Activated CD8-positive, alpha-beta memory T cell treated with anti-CD3 and anti-CD28 coated beads, Interleukin-2, amount 50 U/mL, for 24 hours (primary cell): Measurements from ENCODE around the gene PSTPIP1.

Experiments
- DNase-seq: peaks from one replicate; pipeline ENCODE4 v3.0.0-alpha.2; 2020; ENCODE audit errors: extremely low read depth

Gene PSTPIP1

GRCh38 chr15:76978522-76979330 lies 16.2 kb upstream of the PSTPIP1 start:
- DNase-seq, result no peak

DNA sequence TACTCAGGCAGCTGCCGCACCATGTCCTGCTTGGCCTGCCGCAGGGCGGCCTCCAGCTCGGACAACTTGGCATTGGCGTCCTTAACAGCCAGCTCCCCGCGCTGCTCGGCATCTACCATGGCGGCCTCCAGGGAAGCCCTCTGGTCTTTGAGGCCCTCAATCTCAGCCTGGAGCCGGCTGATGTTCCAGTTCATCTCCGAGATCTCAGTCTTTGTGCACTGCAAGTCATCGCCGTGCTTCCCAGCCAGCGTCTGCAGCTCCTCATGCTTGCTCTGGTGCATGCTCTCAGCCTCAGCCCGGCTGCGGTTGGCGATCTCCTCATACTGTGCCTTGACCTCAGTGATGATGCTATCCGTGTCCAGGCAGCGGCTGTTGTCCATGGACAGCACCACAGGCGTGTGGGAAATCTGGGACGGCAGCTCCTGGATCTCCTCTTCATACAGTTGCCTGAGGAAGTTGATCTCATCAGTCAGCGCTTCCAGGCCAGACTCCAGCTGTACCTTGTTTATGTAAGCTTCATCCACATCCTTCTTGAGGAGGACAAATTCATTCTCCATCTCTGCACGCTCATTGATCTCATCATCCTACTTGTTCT lies 15.5 kb upstream of the PSTPIP1 start:
- no peak for DNase-seq

DNA sequence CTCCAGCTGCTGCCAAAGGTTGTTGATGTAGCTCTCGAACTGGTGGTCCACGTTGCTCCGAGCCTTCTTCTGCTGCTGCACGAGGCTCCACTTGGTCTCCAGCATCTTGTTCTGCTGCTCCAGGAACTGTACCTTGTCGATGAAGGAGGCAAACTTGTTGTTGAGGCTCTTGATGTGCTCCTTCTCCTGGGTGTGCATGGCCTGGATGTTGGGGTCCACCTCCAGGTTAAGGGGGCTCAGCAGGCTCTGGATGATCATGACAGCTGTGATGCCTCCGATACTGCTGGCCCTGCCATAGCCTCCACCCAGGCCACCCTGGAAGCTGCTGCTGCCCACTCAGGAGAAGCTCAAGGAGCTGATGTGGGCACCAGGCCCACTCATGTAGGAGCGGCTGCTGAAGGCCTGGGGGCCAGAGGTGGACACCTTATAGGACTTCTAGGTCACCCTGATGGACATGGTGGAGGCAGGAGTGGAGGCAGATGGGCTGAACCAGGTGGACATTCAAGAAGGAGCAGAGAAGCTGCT lies 14.9 kb upstream of the PSTPIP1 start:
- no peak for DNase-seq

- no peak for DNase-seq
Observed at GRCh38 chr15:76982356-76982755, 12.6 kb upstream of the PSTPIP1 start.

DNA sequence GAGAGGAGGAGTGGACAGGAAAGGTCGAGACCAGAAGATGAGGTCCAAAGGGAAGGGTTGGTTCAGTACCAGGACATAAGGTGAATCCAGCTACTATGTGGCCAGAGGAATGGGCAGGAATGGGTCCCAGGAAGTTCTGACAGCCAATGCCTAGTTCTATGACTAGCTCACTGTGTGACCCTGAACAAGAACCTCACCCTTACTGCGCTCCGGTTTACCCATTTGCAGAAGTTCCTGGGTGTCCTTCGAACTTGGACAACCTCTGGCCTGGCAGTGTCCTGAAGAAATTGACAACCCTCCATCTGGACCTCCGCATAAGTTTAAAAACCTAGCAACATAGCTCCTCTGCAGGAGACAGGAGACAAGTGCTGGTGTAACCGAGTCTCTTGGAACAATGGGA lies 12.2 kb upstream of the PSTPIP1 start:
- DNase-seq, result no peak

DNA sequence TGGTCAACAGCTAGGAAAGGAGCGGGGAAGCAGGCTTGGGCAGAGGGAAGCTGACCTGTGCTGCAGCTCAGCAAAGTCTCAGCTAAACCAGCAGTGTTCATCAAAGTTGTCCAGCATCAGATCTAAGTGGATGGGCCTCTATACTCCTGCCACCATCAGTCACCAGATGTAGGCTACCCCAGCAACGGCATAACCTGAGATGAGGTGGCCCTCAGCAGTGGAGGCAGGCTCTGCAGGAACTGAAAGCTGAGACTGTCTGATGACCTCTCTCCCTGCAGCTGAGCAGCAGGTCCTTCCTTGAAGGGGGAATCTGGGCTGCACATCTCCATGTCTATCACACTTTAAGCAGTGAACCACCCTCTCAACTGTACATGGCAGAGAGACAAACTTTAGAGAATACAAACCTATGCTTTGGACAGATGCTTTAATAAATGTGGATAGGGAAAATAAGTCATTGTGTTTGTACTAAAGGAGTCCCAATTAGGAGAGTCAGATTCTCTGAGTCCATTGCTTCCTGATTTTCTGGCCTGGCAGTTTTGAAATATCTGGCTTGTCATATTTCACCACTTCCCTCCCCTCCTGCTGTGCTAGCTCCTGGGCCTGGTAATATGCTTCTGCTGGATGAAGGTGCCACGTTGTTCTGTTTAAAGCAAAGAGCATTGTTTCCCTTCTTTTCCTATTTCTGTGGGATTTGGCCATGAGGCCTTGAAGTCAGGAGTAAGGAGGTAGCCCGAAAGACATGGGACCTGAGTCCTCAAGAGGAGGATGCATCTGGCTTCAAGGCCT lies 11.1 kb upstream of the PSTPIP1 start:
- DNase-seq, result no peak

DNA sequence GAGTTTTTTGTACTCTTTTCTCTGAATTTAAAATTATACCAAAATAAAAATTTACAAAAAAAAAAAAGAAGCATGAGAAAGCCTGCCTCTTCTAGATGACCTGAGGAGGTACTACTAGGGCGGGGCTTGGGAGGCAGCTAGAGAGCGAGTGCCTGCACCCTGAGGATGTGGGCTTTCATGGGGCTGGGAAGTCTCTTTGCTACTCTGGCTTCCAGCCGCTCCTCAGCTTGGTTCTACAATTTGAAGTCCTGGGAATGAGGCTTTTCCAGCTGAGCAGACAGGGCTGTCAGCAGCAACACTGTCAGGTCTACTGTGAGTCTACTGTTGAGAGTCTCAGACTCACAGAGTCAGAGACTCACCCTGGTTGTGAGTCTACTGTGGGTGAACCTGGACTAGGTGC lies 8.2 kb upstream of the PSTPIP1 start:
- DNase-seq, result no peak

GRCh38 chr15:76987276-76987675 lies 7.7 kb upstream of the PSTPIP1 start:
- no peak for DNase-seq

- DNase-seq, result peak; percentile 54
Observed at GRCh38 chr15:76987896-76988860, 6.7 kb upstream of the PSTPIP1 start.

GRCh38 chr15:76988867-76989780 lies 5.8 kb upstream of the PSTPIP1 start:
- no peak for DNase-seq

GRCh38 chr15:76991048-76991447 lies 3.9 kb upstream of the PSTPIP1 start:
- no peak for DNase-seq

DNA sequence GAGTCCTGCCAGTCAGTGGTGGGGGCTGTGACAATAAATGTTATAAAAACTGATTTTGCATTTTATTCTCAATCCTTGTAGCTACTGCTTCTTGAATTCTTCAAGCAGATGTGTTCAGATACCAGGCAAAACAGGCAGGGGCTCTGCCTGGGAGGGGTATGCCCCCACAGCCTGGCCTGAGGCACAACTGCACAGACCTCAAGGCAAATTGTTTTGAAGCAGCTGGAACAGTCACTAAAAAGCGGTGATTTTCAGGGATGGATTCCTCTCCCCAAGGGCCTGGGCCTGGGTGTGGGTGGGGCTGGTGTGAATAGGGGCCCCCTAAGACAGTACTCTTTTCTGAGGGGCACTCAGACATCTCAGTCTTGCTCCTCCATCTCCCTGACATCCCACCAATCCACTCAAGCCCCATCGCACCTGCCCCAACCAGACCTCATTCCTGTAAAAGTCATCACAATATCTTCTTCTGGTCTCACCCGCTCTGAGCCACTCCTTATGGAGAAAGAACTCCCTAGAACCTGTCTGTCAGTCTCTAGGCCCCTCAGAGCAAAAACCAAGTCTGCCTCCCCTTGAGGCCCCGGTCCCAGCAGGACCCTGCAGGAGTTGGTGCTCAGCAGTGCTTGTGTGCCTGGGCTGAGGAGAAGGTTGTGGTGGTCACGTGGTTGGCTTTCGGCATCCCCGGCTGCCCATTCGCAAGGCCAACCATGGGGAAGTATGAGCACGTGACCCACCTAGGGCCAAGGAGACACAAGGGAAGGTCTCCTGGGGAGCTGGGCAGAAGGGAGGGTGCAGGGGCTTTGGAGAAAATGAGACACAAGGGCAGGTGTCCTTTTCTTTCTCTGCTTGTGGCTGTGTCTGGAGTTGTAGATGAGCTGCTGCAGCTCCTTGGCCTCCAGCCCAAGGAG lies 2.9 kb upstream of the PSTPIP1 start:
- no peak for DNase-seq

- no peak for DNase-seq
Observed at GRCh38 chr15:76993114-76993725, 1.7 kb upstream of the PSTPIP1 start.

DNA sequence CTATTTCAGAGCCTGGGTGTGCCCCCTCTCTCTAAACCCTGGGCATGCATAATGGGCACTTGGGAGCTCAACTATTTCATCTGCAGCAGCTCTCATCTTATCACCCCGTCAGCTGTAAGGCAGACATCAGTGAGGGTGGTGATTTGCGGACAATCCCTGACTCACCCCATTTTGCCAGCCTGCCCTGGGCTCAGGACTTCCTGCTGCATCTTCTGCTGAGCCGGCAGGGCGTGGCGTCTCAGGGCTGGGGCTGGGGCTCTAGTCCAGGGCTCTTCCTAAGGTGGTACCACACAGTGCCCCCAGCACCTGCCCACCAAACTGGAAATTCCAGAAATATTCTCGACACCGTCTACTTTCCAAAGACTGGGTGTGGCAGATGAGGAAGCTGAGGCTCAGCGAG lies 925 bp upstream of the PSTPIP1 start:
- no peak for DNase-seq

- DNase-seq, result no peak
Observed at GRCh38 chr15:76994496-76994895, 430 bp upstream of the PSTPIP1 start.

GRCh38 chr15:76996076-76996525 lies 1.2 kb downstream of the PSTPIP1 start:
- no peak for DNase-seq

DNA sequence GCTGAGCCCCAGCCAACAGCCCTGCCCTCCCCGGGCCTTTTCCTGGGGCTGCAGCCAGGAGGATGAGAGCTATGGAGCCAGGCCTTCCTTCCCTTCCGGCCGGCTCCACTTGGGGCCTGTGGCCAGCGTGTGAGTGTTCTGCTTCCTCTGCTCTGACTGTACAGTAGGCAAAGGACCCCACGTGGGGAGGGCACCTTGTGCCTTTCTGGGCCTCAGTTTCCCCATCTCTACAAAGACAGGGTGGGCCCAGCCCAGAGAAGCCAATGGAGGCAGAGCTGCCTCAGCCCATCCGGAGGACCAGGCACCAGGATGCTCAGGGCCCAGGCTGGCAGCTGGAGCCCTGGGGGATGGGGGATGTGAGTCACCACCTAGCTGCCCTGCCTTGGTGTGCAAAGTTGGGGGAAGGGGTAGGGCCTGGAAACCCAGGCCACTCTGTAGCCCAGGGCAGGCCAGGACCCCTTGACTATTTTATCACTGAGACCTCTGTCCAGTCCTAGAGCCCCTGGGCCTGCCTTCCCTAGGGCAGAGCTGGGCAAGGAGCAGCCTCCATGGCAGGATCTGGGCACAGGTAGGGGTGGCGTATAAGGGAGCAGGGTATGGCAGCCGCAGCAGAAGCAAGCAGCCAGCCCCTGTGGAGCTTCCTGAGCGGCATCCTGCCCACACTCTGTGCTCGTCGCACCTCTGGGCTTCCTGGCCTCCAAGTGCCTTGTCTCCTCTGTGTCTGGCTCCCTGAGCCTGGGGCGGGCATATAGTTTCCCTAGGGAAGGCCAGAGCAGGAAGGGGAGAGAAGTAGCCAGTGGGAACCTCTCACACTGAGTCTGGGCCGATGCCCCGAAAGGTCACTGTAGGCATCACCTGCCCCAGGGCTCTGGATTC lies 1.8 kb downstream of the PSTPIP1 start:
- DNase-seq, result no peak
